ENCODE results near the gene MINPP1.

GRCh38 chr10:87594181-87594580 is 89.5 kb downstream of the MINPP1 start:
- TF ChIP-seq POLR2AphosphoS5 (IDR thresholded peaks at IDR 0.05) (no peak), CTCF (IDR thresholded peaks at IDR 0.05 in 8 of 11, conservative IDR thresholded peaks at IDR 0.05 in 3 of 11) (no peak)
